ENCODE measurements around the gene ZG16.
"Not testable (repeated sequence)": the region's sequence is repeated elsewhere in the genome, so short reads cannot be mapped to it uniquely, and the experiment has no call there.

The ZG16 gene

GRCh38 chr16:29740630-29741015 is 37.4 kb upstream of the ZG16 start:
- H3K27ac ChIP-seq (ENCODE audit: low read depth, low read length, severe bottlenecking); H3K4me1 ChIP-seq (ENCODE audit: control insufficient read depth, insufficient read depth, low read length, poor library complexity, severe bottlenecking); H3K36me3 ChIP-seq (ENCODE audit: control insufficient read depth, insufficient read depth, low read length); H3K4me3 ChIP-seq (ENCODE audit: extremely low read depth, insufficient read depth, low read length, poor library complexity, severe bottlenecking); H3K9me3 ChIP-seq (ENCODE audit: control insufficient read depth, low read length): not testable (repeated sequence)
- WGBS, 2 experiments (ENCODE audit: insufficient coverage in 2 of 2), result 91 to 100% methylated on average over 1 to 8 of the region's 11 CpGs

DNA sequence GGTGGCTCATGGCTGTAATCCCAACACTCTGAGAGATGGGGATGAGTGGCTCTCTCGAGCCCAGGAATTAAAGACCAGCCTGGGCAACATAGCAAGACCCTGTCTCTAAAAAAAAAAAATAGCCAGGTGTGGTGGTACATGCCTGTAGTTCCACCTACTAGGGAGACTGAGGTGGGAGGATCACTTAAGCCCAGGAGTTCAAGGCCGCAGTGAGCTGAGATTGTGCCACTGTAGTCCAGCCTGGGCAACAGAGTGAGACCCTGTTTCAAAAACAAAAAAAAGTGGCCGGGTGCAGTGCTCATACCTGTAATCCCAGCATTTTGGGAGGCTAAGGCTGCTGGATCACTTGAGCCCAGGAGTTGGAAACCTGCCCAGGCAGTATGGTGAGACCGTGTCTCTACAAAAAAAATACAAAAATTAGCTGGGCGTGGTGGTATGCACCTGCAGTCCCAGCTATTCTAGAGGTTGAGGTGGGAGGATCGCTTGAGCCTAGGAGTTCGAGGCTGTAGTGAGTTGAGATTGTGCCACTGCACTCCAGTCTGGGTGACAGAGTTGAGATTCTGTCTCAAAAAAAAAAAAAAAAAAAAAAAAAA is 35.3 kb upstream of the ZG16 start:
- no peak overlapping the region for H3K4me3 ChIP-seq (ENCODE audit: extremely low read depth, insufficient read depth, low read length, poor library complexity, severe bottlenecking)
- H3K27ac ChIP-seq (ENCODE audit: low read depth, low read length, severe bottlenecking), result no peak overlapping the region
- WGBS, 2 experiments (ENCODE audit: insufficient coverage in 2 of 2), result 90 to 94% methylated on average over 5 of the region's 7 CpGs
- no peaks in the 10 kb centered on the region for H3K9me3 ChIP-seq (ENCODE audit: control insufficient read depth, low read length)
- H3K36me3 ChIP-seq (ENCODE audit: control insufficient read depth, insufficient read depth, low read length), result no peaks in the 10 kb centered on the region
- no peaks in the 10 kb centered on the region for H3K4me1 ChIP-seq (ENCODE audit: control insufficient read depth, insufficient read depth, low read length, poor library complexity, severe bottlenecking)

DNA sequence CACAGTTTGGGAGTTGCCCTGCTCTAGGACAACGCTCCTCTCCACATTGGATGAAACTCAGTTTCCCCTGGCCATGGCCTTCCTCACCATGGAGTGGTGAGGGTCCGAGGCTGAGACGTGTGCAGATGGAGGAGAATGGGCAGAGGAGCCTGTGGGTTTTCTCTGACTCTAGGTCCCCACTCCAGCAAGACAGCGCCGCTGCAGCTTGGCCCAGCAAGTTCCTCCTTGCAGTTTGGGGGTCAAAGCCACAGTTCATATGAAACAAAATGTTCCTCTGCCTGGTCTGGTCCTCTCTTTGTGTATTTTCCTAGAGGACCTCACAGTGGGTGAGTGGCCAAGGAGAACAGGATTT is 34.6 kb upstream of the ZG16 start:
- Histone ChIP-seq H3K4me3 (ENCODE audit: extremely low read depth, insufficient read depth, low read length, poor library complexity, severe bottlenecking) (no peak overlapping the region), H3K36me3 (ENCODE audit: control insufficient read depth, insufficient read depth, low read length) (no peaks in the 10 kb centered on the region), H3K9me3 (ENCODE audit: control insufficient read depth, low read length) (no peaks in the 10 kb centered on the region), H3K27ac (ENCODE audit: low read depth, low read length, severe bottlenecking) (no peak overlapping the region), H3K4me1 (ENCODE audit: control insufficient read depth, insufficient read depth, low read length, poor library complexity, severe bottlenecking) (no peaks in the 10 kb centered on the region)
- whole genome bisulfite sequencing, 2 experiments (ENCODE audit: insufficient coverage in 2 of 2), result 89 to 96% methylated on average over 5 of the region's 5 CpGs

DNA sequence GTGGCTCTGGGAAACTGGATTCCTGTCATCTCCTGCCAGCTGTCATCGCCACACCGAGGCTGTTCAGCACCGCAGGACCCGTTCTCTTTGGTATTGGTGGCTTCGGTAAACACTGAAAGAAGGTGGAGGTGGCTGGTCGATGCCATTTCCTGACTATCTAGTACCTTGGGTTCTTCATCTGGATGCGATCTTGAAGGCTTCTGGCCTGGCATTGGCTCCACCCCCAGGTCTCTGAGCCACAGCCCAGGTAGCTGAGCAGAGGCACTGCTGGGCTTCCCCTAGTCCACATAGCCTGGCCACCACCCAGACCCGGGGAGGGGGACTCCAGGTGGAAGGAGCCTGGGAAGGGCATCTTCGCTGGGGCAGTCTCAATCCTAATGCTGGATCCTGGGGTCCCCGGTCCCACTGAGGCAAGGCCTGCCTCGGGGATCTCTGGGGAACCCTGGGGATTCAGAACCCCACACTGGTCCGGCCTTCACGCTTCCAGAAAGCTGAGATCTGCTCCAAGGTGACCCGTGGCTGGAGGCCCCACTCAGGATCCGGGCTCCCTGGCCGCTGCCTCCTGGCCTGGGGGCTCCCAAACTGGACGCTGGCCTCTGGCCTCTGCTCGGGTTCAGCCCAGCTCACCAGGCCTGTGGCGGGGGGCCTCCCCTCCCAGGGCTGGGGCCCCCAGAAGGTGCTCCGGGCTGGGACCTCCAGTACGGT is 34.1 kb upstream of the ZG16 start:
- 91 to 94% methylated on average over 16 to 17 of the region's 21 CpGs for WGBS, 2 experiments (ENCODE audit: insufficient coverage in 2 of 2)
- no peaks in the 10 kb centered on the region for H3K36me3 ChIP-seq (ENCODE audit: control insufficient read depth, insufficient read depth, low read length)
- no peaks in the 10 kb centered on the region for H3K4me1 ChIP-seq (ENCODE audit: control insufficient read depth, insufficient read depth, low read length, poor library complexity, severe bottlenecking)
- no peaks in the 10 kb centered on the region for H3K9me3 ChIP-seq (ENCODE audit: control insufficient read depth, low read length)
- H3K27ac ChIP-seq (ENCODE audit: low read depth, low read length, severe bottlenecking), result no peak overlapping the region
- H3K4me3 ChIP-seq (ENCODE audit: extremely low read depth, insufficient read depth, low read length, poor library complexity, severe bottlenecking), result no peak overlapping the region

DNA sequence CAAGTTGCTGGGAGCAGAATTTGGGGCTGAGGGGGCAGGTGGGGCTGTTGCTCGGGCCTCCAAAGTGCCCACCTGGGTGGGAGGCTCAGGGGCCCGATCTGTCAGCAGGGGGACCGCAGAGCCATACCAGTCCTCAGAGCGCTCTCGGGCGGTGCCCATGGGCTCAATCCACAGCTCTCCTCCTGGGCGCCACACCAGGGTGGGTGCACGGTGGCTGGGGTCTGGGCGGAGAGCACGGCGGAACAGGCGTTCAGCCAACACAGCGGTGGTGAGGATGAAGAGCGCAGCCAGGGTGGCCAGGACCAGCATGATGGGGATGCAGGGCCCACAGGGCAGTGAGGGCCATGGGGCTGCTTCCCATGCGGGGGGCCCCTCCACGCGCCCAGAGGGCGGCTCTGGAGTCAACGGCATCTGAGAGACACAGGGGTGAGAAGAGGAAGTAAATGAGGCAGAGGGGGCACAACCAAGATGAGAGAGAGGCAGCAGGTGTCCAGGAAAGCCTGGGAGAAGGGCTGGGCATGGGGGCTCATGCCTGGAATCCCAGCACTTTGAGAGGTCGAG is 33.4 kb upstream of the ZG16 start:
- no peaks in the 10 kb centered on the region for H3K4me1 ChIP-seq (ENCODE audit: control insufficient read depth, insufficient read depth, low read length, poor library complexity, severe bottlenecking)
- H3K27ac ChIP-seq (ENCODE audit: low read depth, low read length, severe bottlenecking), result no peak overlapping the region
- no peaks in the 10 kb centered on the region for H3K9me3 ChIP-seq (ENCODE audit: control insufficient read depth, low read length)
- H3K36me3 ChIP-seq (ENCODE audit: control insufficient read depth, insufficient read depth, low read length), result no peaks in the 10 kb centered on the region
- 91 to 94% methylated on average over 17 to 20 of the region's 20 CpGs for WGBS, 2 experiments (ENCODE audit: insufficient coverage in 2 of 2)
- H3K4me3 ChIP-seq (ENCODE audit: extremely low read depth, insufficient read depth, low read length, poor library complexity, severe bottlenecking), result no peak overlapping the region

DNA sequence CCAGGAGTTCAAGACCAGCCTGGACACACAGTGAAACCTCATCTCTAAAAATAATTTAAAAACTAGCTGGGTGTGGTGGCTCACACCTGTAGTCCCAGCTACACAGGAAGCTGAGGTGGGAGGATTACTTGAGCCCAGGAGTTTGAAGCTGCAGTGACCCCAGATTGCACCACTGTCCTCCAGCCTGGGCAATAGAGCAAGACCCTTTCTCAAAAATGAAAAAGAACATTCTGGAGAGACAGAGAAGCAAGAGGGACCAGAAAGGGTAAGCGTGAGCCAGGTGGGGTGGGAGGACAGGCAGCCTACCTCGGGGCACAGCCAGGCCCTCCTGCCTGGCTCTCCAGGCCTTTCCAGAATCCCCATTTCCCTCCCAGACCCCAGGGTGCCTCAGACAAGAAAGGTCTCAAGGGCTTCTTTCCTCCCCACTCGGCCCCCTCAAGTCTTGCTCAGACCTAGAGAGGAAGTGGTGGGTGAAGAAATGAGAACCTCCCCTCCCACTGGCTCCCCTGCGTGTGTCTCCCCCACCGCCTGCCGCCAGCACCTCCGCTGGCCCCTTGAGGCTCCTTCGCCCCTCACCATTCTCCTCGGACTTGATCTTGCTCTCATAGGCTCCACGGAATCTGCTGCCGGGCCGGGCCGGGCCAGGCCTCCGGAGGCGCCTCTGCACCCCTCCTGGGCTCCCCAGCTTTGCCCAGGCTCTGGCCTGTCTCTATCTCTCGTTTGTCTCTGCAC is 32.8 kb upstream of the ZG16 start:
- Histone ChIP-seq H3K36me3 (ENCODE audit: control insufficient read depth, insufficient read depth, low read length) (no peaks in the 10 kb centered on the region), H3K27ac (ENCODE audit: low read depth, low read length, severe bottlenecking) (no peak overlapping the region), H3K9me3 (ENCODE audit: control insufficient read depth, low read length) (no peaks in the 10 kb centered on the region), H3K4me3 (ENCODE audit: extremely low read depth, insufficient read depth, low read length, poor library complexity, severe bottlenecking) (no peak overlapping the region), H3K4me1 (ENCODE audit: control insufficient read depth, insufficient read depth, low read length, poor library complexity, severe bottlenecking) (no peaks in the 10 kb centered on the region)
- WGBS, 2 experiments (ENCODE audit: insufficient coverage in 2 of 2), result 80 to 81% methylated on average over 13 of the region's 16 CpGs

DNA sequence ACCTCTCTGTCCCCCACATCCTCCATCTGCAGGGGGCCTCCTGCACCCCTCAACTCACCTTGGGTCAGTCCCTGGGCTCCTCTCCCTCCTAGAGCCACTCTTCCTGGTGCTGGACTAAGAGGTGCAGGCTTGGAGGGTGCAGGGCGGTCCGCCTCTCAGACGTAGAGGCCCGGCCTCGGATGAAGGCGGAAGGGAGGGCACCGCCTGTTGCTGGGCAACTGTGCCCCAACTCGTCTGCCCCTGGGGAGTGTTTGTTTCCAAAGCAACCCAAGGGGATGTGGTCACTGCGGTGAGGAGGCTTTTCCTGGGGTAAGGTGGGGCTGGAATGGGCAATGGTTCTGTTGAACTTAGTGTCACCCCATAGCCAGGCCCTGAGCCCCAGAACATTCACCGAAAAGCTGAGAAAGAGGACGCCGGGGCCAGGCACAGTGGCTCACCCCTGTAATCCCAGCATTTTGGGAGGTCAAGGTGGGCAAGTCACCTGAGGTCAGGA is 32.2 kb upstream of the ZG16 start, which contains the start of gene C16orf54:
TSS of gene C16orf54 (minus strand) at position 138 of the 493 bp plus-strand sequence. CDS start 1,039 bp downstream, outside the sequence.
- Histone ChIP-seq H3K9me3 (ENCODE audit: control insufficient read depth, low read length) (no peaks in the 10 kb centered on the region), H3K27ac (ENCODE audit: low read depth, low read length, severe bottlenecking) (no peak within 1 kb of the TSS), H3K36me3 (ENCODE audit: control insufficient read depth, insufficient read depth, low read length) (no peaks in the 10 kb centered on the region), H3K4me1 (ENCODE audit: control insufficient read depth, insufficient read depth, low read length, poor library complexity, severe bottlenecking) (no peaks in the 10 kb centered on the region), H3K4me3 (ENCODE audit: extremely low read depth, insufficient read depth, low read length, poor library complexity, severe bottlenecking) (no peak within 1 kb of the TSS)
- WGBS, 2 experiments (ENCODE audit: insufficient coverage in 2 of 2), result 80 to 95% methylated on average over 6 to 12 of the region's 12 CpGs

GRCh38 chr16:29746518-29746917 is 31.5 kb upstream of the ZG16 start:
- not testable (repeated sequence) for H3K4me1 ChIP-seq (ENCODE audit: control insufficient read depth, insufficient read depth, low read length, poor library complexity, severe bottlenecking); H3K36me3 ChIP-seq (ENCODE audit: control insufficient read depth, insufficient read depth, low read length); H3K27ac ChIP-seq (ENCODE audit: low read depth, low read length, severe bottlenecking); H3K4me3 ChIP-seq (ENCODE audit: extremely low read depth, insufficient read depth, low read length, poor library complexity, severe bottlenecking); H3K9me3 ChIP-seq (ENCODE audit: control insufficient read depth, low read length)
- WGBS, 2 experiments (ENCODE audit: insufficient coverage in 2 of 2), result 67 to 93% methylated on average over 1 to 3 of the region's 4 CpGs

- Histone ChIP-seq H3K4me3 (ENCODE audit: extremely low read depth, insufficient read depth, low read length, poor library complexity, severe bottlenecking) (no peak overlapping the region), H3K9me3 (ENCODE audit: control insufficient read depth, low read length) (no peaks in the 10 kb centered on the region), H3K27ac (ENCODE audit: low read depth, low read length, severe bottlenecking) (no peak overlapping the region), H3K36me3 (ENCODE audit: control insufficient read depth, insufficient read depth, low read length) (no peaks in the 10 kb centered on the region), H3K4me1 (ENCODE audit: control insufficient read depth, insufficient read depth, low read length, poor library complexity, severe bottlenecking) (no peaks in the 10 kb centered on the region)
- WGBS, 2 experiments (ENCODE audit: insufficient coverage in 2 of 2), result 92 to 94% methylated on average over 18 to 27 of the region's 30 CpGs
Measured at GRCh38 chr16:29747947-29748759, 29.9 kb upstream of the ZG16 start.

- H3K9me3 ChIP-seq (ENCODE audit: control insufficient read depth, low read length); H3K36me3 ChIP-seq (ENCODE audit: control insufficient read depth, insufficient read depth, low read length): not testable (repeated sequence)
- WGBS, 2 experiments (ENCODE audit: insufficient coverage in 2 of 2), result 90 to 94% methylated on average over 4 of the region's 4 CpGs
Measured at GRCh38 chr16:29748760-29749149, 29.3 kb upstream of the ZG16 start.

More at GRCh38 chr16:29748760-29749149, 29.3 kb upstream of the ZG16 start:
- H3K4me3 ChIP-seq (ENCODE audit: extremely low read depth, insufficient read depth, low read length, poor library complexity, severe bottlenecking); H3K4me1 ChIP-seq (ENCODE audit: control insufficient read depth, insufficient read depth, low read length, poor library complexity, severe bottlenecking); H3K27ac ChIP-seq (ENCODE audit: low read depth, low read length, severe bottlenecking): not testable (repeated sequence)
